Femur (tissue), 1 donor: ENCODE results near the gene KIF26B.

Experiments used
- DNase-seq: peaks from one replicate; pipeline ENCODE4 v3.0.0-alpha.2; 2017

Gene KIF26B

GRCh38 chr1:245211035-245211749 lies 56.4 kb downstream of the KIF26B start:
- DNase-seq: no peak

DNA sequence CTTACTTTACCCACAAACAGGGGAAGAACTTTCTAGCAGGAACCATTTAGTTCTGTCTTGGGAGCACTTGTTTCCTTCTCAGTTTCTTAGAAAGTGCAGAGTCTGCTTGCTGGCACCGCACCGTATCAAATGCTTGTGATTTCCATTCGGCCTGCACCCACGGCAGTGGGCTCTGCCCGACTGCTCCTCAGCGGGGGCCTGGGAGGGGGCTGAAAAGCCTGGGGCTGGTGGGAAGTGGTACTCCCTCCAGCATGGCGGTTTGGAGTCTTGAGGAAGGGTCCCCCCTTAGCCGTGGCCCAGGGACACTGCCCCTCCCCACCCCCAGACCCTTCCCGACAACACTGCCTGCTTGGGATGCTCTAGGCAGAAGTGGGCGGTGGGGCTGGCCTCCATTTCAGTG lies 57.0 kb downstream of the KIF26B start:
- no peak for DNase-seq

DNA sequence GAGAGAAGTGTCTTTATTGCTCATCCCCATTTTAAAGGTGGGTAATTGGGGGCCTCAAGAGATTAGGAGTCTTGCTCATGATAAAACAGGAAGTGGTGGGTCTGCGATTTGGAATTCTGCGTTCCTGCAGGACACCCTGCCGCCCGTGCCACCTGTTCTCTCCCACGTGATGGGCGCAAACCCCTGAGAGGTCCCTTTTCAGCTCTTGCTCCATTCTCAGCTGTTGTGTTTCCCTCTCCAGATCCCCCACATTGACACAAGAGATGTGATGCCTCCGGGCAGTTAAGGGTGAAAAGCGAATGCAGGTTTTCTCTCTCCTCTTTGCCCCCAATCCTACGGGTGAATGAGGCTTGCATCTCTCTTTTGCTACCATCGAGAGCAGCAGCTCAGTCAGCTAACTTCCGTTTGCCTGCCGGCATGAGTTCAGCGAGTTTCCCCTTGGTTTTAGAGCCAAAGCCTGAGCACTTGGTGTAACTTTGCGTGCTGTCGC lies 57.5 kb downstream of the KIF26B start:
- DNase-seq: no peak

DNA sequence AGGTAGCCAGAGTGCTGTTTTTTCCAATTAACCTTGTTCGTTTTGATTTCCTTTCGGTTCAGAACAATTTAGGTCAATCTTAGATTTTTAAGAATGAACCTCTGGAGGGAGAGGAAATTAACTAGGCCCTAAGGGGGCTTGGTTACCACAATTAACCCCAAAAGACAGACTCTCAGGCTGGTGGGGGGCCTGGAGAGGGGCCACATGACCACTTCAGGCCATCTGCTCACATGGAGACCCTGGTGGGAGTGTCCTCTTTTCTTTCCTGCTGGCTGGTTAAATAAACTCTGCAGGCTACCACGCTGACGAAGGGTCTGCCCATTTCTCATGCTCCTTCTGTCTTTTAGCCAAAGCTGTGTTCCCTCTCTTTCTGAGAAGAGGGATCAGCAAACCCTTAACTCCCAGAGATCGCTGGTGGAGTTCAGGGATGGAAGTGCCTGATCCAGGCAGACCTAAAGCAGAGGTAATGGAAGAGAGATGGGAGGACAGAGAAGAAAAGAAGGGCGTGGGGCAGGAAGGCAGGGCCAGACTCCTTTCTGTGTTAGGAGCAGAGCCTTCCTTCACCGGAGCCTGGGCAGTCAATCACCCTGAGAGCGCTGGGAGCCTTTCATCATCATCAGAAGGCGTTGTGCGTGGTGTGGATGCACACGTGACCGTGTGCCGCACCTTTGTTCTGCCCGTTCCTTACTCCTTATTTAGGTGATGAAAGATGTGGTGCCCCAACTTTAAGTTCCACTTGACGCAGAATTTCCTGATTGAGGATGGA lies 58.5 kb downstream of the KIF26B start:
- DNase-seq: no peak

GRCh38 chr1:245215071-245215470 lies 60.3 kb downstream of the KIF26B start:
- no peak for DNase-seq

DNA sequence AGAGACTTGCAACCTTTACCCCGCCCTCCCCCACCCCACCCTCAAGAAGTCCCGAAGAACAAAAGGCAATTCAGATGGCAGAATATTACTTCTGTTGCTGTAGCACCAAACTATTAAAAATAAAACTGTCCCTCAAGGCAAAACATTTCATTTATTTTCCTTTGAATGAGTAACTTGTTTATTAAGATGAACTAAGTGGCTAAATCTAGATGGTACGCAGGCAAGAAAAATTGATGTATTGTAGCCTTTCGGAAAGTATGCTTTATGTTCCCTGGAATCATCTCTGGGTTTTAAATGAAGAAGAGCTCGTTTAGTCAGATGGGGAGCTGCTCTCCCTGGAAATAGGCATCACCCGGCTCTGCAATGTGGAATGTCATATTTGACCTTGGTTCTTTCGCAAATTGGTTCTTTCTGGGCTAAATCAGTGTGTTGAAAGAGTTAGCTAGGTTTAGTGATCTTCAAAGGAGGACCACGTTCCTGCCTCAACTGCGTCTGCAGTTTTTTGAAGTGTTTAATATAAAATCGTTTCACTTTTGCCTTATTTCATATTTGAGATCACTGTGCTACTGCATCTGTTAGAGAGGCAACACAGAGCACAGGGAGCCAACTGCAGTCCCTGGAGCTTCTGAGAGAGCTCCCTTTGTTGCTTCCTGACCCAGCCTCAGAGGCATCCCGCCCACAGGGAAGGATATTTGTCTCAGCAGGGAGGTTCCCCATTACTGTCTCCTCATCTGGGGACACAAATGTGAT lies 61.8 kb downstream of the KIF26B start:
- DNase-seq: no peak

DNA sequence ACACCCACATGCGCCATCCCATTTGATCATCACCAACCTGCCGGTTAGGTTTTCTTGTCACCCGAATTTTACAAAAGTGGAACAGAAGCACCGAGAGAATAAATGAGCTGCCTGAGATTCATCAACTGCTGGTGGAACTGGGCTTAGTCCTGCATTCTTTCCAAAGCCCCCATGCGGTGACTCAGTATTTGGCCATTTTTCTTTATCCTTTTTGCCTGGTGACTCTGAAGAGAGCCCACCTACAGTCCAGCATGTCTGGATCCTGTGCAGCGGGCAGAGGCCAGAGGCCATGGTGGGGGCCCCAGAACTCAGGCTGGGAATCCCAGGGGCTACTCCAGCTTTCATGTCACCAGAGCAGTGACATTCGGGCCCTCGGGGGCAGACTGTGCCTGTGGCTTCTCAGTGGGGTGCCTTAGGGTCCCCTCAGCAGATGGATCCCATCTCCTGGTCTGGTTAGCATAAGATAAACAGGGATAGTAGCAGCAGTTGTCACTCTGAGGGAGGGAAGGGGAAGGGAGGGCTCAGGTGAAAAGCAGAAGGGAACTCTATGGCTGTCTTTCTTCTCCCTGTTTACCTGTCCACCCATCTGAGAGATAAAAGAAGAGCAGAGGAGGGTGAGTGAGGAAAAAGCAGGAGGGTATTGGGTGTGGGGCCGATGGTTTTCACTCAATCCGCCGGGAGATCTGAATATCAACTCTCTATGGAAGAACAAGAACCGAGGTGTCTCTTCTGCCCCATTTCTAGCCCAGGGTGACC lies 63.2 kb downstream of the KIF26B start:
- DNase-seq: no peak

- no peak for DNase-seq
Measured at GRCh38 chr1:245220381-245220985, 65.7 kb downstream of the KIF26B start.

DNA sequence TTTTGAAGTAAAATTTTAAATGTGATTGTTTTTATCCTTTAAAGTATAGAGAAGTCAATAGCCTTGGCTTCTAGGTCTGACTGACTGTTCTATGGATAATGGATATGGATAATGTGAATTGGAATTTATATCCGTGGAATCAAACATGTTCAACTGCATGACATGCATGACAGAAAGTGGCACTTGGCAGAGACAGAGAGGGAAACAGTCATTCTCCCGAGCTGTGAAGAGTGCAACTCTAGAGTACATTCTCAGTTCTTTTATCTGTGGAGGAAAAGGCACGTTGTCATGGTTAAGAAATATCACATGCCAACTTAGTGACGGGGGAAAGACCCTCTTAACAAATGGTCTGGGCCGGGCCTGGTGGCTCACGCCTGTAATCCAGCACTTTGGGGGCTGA lies 67.0 kb downstream of the KIF26B start:
- no peak for DNase-seq

GRCh38 chr1:245222931-245223595 lies 68.3 kb downstream of the KIF26B start:
- no peak for DNase-seq

DNA sequence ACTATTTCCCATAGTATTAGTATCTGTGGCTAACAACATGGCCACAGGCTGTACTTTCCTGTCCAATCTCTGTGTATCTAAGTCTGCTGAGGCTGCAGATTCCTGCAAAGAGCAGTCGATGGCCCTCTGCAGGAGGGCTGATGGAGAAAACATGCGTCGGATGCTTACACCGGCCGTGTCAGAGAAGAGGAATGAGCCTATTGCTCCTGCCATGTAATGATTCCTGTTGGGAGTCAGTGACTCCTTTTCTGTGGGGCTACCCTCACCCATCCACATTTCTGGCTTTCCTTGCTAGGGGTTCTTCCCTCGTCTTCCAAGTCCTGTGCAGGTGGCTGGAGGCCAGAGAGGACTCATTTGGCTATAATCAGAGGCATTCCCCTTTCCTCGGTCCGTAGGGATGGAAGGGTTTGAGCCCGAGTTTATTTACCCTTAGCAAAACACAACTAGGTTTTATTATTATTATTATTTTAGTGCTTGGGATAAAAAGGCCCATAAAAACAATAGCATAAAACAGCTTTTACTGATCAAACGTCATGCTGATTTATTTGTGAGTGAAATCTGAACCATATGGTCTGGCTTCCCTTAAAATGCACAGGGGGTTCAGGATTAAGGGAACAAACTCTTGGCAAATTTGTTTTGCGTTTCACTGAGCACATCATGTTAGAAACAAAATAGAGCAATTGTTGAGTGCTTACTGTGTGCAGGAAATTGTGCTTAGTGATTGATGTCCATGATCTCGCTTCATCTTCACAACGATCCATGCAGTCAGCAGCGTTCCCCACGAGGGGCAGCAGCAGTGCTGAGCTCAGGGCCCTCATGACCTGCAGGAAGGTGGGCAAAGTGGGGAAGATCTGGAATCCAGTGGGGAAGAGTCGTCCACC lies 70.8 kb downstream of the KIF26B start:
- peak; percentile 41 for DNase-seq

DNA sequence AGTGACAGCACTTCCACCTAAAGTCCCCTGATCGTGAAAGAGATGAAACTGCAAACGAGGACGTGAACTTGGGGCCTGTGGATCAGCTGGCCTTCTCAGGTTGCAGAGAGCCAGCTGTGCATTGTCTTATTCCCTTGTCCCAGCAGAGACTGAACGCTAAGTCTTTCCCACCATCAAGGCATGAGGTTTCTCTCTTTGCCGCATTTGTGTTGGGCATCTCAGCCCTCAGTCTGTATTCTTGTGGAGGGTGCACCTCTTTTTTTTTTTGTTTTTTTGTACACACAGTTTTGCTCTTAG lies 71.4 kb downstream of the KIF26B start:
- no peak for DNase-seq

DNA sequence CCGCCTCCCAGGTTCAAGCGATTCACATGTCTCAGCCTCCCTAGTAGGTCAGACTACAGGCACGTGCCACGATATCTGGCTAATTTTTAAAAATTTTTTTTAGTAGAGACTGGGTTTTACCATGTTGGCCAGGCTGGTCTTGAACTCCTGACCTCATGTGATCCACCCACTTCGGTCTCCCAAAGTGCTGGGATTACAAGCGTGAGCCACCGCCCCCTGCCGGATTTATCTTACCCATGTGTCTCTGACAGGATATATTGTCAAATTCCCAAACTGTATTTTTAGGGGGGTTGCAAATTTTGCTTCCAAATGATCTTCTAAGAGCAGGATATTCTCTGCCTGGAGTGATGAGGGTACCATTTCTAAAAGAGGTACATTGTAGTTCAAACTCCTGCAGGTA lies 74.3 kb downstream of the KIF26B start:
- no peak for DNase-seq

- DNase-seq: no peak
Measured at GRCh38 chr1:245232931-245233330, 78.1 kb downstream of the KIF26B start.

DNA sequence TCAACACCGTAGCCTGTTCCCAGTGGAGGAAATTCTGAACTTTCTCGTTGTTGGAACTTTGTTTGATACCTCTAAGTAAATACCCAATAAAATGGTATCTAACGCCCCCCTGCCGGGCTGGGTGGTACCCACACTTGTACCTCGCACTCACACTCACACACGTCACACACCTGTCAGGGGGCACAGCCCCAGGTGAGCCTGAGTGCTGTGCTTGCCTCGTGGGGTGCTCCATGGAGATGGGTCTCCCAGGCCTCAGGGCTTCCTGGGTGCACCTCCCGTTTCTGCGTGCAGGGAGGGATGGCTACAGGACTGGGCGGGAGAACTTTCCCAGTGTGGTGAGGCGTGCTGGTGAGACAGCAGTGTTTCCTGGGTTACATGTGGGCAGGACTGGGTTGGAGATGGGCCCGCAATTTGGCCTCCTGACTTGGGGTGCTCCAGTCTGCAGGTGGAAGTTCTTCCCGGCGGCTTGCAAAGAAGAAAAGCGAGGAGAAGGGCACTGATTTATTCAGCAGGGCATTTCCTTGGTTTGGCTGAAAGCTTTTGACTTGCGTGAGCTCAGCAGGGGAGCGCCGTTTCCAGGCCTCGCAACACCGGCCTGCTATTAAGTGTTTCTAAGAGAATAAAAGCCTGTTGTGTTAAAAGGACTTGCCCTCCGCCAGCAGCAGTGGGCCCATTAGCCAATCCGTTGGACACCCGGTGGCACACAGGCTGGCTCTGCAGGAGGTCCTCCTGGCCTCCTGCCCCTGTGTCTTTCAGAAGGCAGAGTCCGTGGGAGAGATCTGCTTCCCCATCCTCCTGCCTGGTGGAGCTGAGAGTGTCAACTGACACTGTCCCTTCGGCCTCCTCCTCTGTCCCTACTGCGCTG lies 79.7 kb downstream of the KIF26B start:
- DNase-seq: no peak

DNA sequence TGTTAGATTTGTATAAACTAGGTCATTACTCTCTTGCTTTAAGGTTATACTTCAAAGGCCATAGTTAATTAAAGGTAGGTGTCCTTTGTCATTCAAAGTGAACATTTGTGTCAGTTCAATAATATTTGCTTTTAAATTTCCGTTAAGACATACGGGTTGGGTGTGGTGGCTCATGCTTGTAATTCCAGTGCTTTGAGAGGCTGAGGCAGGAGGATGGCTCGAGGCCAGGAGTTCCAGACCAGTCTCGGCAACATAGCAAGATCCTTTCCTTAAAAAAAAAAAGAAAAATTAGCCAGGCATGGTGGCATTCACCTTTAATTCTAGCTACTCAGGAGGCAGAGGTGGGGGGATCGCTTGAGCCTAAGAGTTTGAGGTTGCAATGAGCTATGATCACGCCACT lies 80.4 kb downstream of the KIF26B start:
- DNase-seq: no peak

- DNase-seq: no peak
Measured at GRCh38 chr1:245240648-245241165, 85.9 kb downstream of the KIF26B start.

DNA sequence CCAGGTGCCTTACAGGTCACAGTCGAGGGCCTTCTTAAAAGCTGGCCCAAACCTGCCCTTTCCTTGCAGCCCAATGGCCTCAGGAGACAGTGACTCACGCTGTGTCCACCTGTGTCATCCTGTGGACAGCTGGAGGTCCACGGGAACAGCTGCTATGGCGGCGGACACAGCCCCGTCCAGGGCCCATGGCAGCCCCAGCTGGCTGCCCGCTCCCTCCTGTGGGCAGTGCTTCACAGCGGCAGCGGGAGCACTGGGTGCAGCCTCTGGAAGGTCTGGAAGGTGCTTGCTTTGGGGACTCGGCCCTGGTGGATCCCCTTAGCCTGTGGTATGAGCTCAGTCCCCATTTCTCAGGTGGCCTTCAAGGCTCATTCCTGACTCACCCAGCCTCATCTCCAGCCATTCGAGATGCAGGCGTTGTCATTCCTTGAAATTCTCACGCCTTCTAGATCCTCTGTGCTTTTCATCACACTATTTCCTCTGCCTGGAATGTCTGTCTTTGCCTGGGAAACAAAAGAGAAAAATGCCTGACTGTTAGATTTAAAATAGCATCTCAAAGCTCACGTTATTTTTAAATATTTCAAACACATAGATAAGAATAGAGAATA lies 86.8 kb downstream of the KIF26B start:
- DNase-seq: no peak

GRCh38 chr1:245242989-245243388 lies 88.2 kb downstream of the KIF26B start:
- DNase-seq: no peak
